GM23248 (cell line): ENCODE results near the gene SCLT1. TPM values are rescaled to one million over a fixed set of nuclear protein-coding genes. Genes with fewer than 3 reads are reported as not detected.

Experiments
- DNase-seq: peaks from one replicate; pipeline ENCODE4 v3.0.0-alpha.2; 2015
- H2AFZ ChIP-seq: fragments of 200-600 bp; sonication (generic); 2 replicates; pipeline ENCODE4 v1.6.1; 2016; ENCODE audit warnings: antibody characterized with exemption
- H3F3A ChIP-seq: fragments of 200-600 bp; sonication (generic); 2 replicates; pipeline ENCODE4 v1.6.1; 2016; ENCODE audit warnings: mild to moderate bottlenecking, antibody characterized with exemption, mixed run types; ENCODE audit not compliant: insufficient read depth
- H3K27ac ChIP-seq: fragments of 200-600 bp; sonication (generic); 2 replicates; pipeline ENCODE4 v1.5.1; 2016; ENCODE audit warnings: mild to moderate bottlenecking
- H3K27me3 ChIP-seq: fragments of 200-600 bp; sonication (generic); replicated peaks from 2 replicates; pipeline ENCODE4 v1.6.1; 2016; ENCODE audit warnings: mild to moderate bottlenecking; ENCODE audit not compliant: insufficient read depth
- H3K36me3 ChIP-seq: fragments of 200-600 bp; sonication (generic); 2 replicates; pipeline ENCODE4 v1.6.1; 2016; ENCODE audit warnings: low read depth, mild to moderate bottlenecking
- H3K4me1 ChIP-seq: fragments of 200-600 bp; sonication (generic); 2 replicates; pipeline ENCODE4 v1.6.1; 2016; ENCODE audit warnings: mild to moderate bottlenecking; ENCODE audit not compliant: insufficient read depth
- H3K4me2 ChIP-seq: fragments of 200-600 bp; sonication (generic); one replicate; pipeline ENCODE4 v1.6.1; 2016; ENCODE audit warnings: mild to moderate bottlenecking; ENCODE audit not compliant: unreplicated experiment
- H3K4me3 ChIP-seq: fragments of 200-600 bp; sonication (generic); 2 replicates; pipeline ENCODE4 v1.5.1; 2016; ENCODE audit warnings: mild to moderate bottlenecking
- H3K79me2 ChIP-seq: fragments of 200-600 bp; sonication (generic); 2 replicates; pipeline ENCODE4 v1.6.1; 2016; ENCODE audit warnings: mild to moderate bottlenecking; ENCODE audit not compliant: insufficient read depth
- H3K9ac ChIP-seq: fragments of 200-600 bp; sonication (generic); 2 replicates; pipeline ENCODE4 v1.6.1; 2016; ENCODE audit warnings: mild to moderate bottlenecking
- H3K9me2 ChIP-seq: fragments of 200-600 bp; sonication (generic); 2 replicates; pipeline ENCODE4 v1.6.1; 2016; ENCODE audit warnings: mixed run types, mild to moderate bottlenecking, moderate library complexity; ENCODE audit not compliant: insufficient read depth
- H3K9me3 ChIP-seq: fragments of 200-600 bp; sonication (generic); one replicate; pipeline ENCODE4 v1.6.1; 2017; ENCODE audit warnings: low read depth
- H4K20me1 ChIP-seq: fragments of 200-600 bp; sonication (generic); 2 replicates; pipeline ENCODE4 v1.6.0; 2016; ENCODE audit not compliant: insufficient read depth
- EZH2 ChIP-seq: fragments of 200-600 bp; sonication (generic); IDR thresholded peaks from 2 replicates; pipeline ENCODE4 v1.6.1; 2018; ENCODE audit warnings: antibody characterized with exemption, mild to moderate bottlenecking; ENCODE audit not compliant: insufficient read depth, poor library complexity, severe bottlenecking
- EZH2phosphoT487 ChIP-seq: fragments of 200-600 bp; sonication (generic); IDR thresholded peaks from 2 replicates; pipeline ENCODE4 v1.6.1; 2018; ENCODE audit warnings: antibody characterized with exemption, moderate library complexity, mild to moderate bottlenecking, low read depth; ENCODE audit not compliant: insufficient read depth
- WGBS, 2 experiments: methylation state at CpG; one replicate each; pipeline ENCODE4 v1.1.6; 2015 to 2017; ENCODE audit warnings: low lambda C conversion rate in 2 of 2, low coverage in 1 of 2; ENCODE audit errors: missing lambda C conversion rate in 2 of 2; 5-methylcytosine and 5-hydroxymethylcytosine counted together
- in situ Hi-C: fragments of 300-500 bp; cut with MboI; formaldehyde crosslinking; loops from 2 replicates; pipeline ENCODE4 v1.15.0; 2020
- polyA plus RNA-seq: library from polyadenylated mRNA; unstranded; fragments of >200 nt; fragmentation: Nextera tagmentation; extraction: Ambion mirVana; gene quantifications from 2 replicates; pipeline ENCODE4 v1.2.1, GENCODE V29; 2016
- total RNA-seq: library from RNA; depleted of rRNA; stranded (reverse); fragments of >200 nt; shearing (Covaris generic); gene quantifications from 2 replicates; pipeline ENCODE4 v1.2.3, GENCODE V29; 2014

Gene SCLT1
- total and polyA plus RNA-seq, 2 experiments from 2014 or later: 7.3 to 9.0 TPM

GRCh38 chr4:129113434-129113833 is 20.1 kb upstream of the SCLT1 start:
- no peak overlapping the region for H3K9ac ChIP-seq
- no peaks in the 10 kb centered on the region for H3F3A ChIP-seq
- H3K36me3 ChIP-seq: no peaks in the 10 kb centered on the region
- WGBS, 2 experiments: 15% methylated on average over 1 of the region's 1 CpG
- no peak overlapping the region for H2AFZ ChIP-seq
- no peaks in the 10 kb centered on the region for H3K9me3 ChIP-seq
- H3K27me3 ChIP-seq: no peaks in the 10 kb centered on the region
- no peak for TF ChIP-seq EZH2
- TF ChIP-seq EZH2phosphoT487: no peak
- no peaks in the 10 kb centered on the region for H4K20me1 ChIP-seq
- no peak overlapping the region for H3K4me2 ChIP-seq
- no peaks in the 10 kb centered on the region for H3K79me2 ChIP-seq
- no peak overlapping the region for H3K27ac ChIP-seq
- H3K4me3 ChIP-seq: no peak overlapping the region
- DNase-seq: no peak
- in situ Hi-C loops: no loop called here
- H3K9me2 ChIP-seq: no peaks in the 10 kb centered on the region
- H3K4me1 ChIP-seq: no peaks in the 10 kb centered on the region

- H3K27me3 ChIP-seq: no peaks in the 10 kb centered on the region
- H2AFZ ChIP-seq: no peak overlapping the region
- H3K4me2 ChIP-seq: no peak overlapping the region
- H3F3A ChIP-seq: no peaks in the 10 kb centered on the region
- no peaks in the 10 kb centered on the region for H4K20me1 ChIP-seq
- H3K36me3 ChIP-seq: no peaks in the 10 kb centered on the region
- no peak overlapping the region for H3K9ac ChIP-seq
- no peaks in the 10 kb centered on the region for H3K9me3 ChIP-seq
- H3K4me3 ChIP-seq: no peak overlapping the region
- no peak for DNase-seq
- H3K79me2 ChIP-seq: no peaks in the 10 kb centered on the region
- in situ Hi-C loops: no loop called here
- no peaks in the 10 kb centered on the region for H3K9me2 ChIP-seq
- TF ChIP-seq EZH2phosphoT487 (no peak), EZH2 (no peak)
- H3K27ac ChIP-seq: no peak overlapping the region
- no peaks in the 10 kb centered on the region for H3K4me1 ChIP-seq
Measured at GRCh38 chr4:129111919-129112318, 18.6 kb upstream of the SCLT1 start.

- Histone ChIP-seq H3K27ac (no peak overlapping the region), H2AFZ (no peak overlapping the region)
- in situ Hi-C loops: no loop called here
Measured at GRCh38 chr4:129110931-129111330, 17.6 kb upstream of the SCLT1 start.

GRCh38 chr4:129109965-129110824 is 16.9 kb upstream of the SCLT1 start:
- WGBS, 2 experiments: 85 to 87% methylated on average over 3 of the region's 3 CpGs
- H3K27ac ChIP-seq: no peak overlapping the region
- H3K27me3 ChIP-seq: no peaks in the 10 kb centered on the region
- DNase-seq: no peak
- no peaks in the 10 kb centered on the region for H3K9me2 ChIP-seq
- H3K9me3 ChIP-seq: no peaks in the 10 kb centered on the region
- H3K4me1 ChIP-seq: no peaks in the 10 kb centered on the region
- no peak overlapping the region for H2AFZ ChIP-seq
- in situ Hi-C loops: no loop called here
- no peaks in the 10 kb centered on the region for H3F3A ChIP-seq
- no peak overlapping the region for H3K4me2 ChIP-seq
- no peaks in the 10 kb centered on the region for H4K20me1 ChIP-seq
- TF ChIP-seq EZH2: no peak
- TF ChIP-seq EZH2phosphoT487: no peak
- H3K79me2 ChIP-seq: no peaks in the 10 kb centered on the region
- no peak overlapping the region for H3K9ac ChIP-seq
- H3K36me3 ChIP-seq: no peaks in the 10 kb centered on the region
- no peak overlapping the region for H3K4me3 ChIP-seq

More at GRCh38 chr4:129110931-129111330, 17.6 kb upstream of the SCLT1 start:
- Histone ChIP-seq H3K4me2 (no peak overlapping the region), H3K36me3 (no peaks in the 10 kb centered on the region), H3K4me1 (no peaks in the 10 kb centered on the region), H3K9me3 (no peaks in the 10 kb centered on the region), H3K27me3 (no peaks in the 10 kb centered on the region), H3K4me3 (no peak overlapping the region), H3K9me2 (no peaks in the 10 kb centered on the region), H3K9ac (no peak overlapping the region), H3F3A (no peaks in the 10 kb centered on the region), H3K79me2 (no peaks in the 10 kb centered on the region), H4K20me1 (no peaks in the 10 kb centered on the region)
- 85 to 90% methylated on average over 3 of the region's 3 CpGs for WGBS, 2 experiments
- TF ChIP-seq EZH2phosphoT487: no peak
- TF ChIP-seq EZH2: no peak
- no peak for DNase-seq
